ENCODE measurements around the gene FAM3D. TPM values are rescaled to one million over a fixed set of nuclear protein-coding genes. Genes with fewer than 3 reads are reported as not detected.

FAM3D gene
- total RNA-seq, 1 donor from 2014 or later, result not detected

DNA sequence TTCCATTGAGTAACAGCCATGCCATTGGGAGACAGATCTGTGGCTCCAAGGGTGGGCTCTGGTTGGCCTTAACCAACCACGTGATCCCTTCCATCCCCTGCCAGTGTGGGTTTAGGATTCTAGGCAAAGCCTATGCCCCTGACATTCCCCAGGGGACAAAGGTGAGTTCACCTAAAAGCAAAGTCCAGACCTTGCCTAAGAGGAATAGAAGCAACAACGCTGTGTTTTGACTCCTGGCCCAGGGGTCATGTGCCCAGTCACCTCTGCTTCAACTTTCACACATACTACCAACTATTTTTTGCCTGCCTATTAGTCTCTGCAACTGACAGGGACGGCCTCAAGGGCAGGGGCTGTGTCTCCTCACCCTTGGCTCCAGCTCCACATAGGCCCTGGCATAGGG, 42.0 kb downstream of the FAM3D start:
- ATAC-seq (ENCODE audit: low read depth) (no peak), DNase-seq (no peak)
- no peak overlapping the region for H3K4me3 Mint-ChIP-seq
- H3K27me3 Mint-ChIP-seq, result peaks cover 2% of the 10 kb centered on the region
- ChIA-PET CTCF (interaction anchor here (0.7 kb wide), 1 partner anchor 19 kb away, joined by 3 read pairs; no protein-coding TSS in a partner anchor), POLR2A (no interaction called here)
- no peak overlapping the region for H3K27ac Mint-ChIP-seq
- H3K4me1 Mint-ChIP-seq, result no peaks in the 10 kb centered on the region
- intact Hi-C loops (cut with micrococcal nuclease), result no loop called here
- no peaks in the 10 kb centered on the region for H3K36me3 Mint-ChIP-seq (ENCODE audit: low read depth)
- TF ChIP-seq, protein P1, sequence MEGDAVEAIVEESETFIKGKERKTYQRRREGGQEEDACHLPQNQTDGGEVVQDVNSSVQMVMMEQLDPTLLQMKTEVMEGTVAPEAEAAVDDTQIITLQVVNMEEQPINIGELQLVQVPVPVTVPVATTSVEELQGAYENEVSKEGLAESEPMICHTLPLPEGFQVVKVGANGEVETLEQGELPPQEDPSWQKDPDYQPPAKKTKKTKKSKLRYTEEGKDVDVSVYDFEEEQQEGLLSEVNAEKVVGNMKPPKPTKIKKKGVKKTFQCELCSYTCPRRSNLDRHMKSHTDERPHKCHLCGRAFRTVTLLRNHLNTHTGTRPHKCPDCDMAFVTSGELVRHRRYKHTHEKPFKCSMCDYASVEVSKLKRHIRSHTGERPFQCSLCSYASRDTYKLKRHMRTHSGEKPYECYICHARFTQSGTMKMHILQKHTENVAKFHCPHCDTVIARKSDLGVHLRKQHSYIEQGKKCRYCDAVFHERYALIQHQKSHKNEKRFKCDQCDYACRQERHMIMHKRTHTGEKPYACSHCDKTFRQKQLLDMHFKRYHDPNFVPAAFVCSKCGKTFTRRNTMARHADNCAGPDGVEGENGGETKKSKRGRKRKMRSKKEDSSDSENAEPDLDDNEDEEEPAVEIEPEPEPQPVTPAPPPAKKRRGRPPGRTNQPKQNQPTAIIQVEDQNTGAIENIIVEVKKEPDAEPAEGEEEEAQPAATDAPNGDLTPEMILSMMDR (IDR thresholded peaks at IDR 0.05), result no peak
- no peaks in the 10 kb centered on the region for H3K9me3 Mint-ChIP-seq

DNA sequence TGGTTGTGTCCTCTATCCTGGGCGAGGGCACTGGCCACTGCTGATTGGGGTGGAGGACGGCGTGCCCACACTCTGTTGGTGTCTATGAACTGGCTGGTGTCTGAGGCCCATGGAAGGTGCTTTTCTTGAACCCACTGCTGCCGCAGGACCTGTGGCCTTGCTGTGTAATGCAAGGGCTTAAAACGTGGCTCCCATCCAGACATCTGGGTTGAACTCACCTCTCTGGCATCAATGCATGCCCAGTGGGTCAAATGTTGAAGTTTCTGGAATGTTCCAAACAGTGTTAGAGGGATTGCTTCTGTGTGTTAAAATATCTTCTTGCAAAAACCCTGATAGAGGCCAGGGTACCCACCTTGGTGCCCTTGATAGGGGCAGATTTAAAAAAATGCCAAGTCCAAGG, 42.6 kb downstream of the FAM3D start:
- Mint-ChIP-seq H3K27me3 (peaks cover 2% of the 10 kb centered on the region), H3K4me3 (no peak overlapping the region), H3K27ac (no peak overlapping the region), H3K9me3 (no peaks in the 10 kb centered on the region), H3K4me1 (no peaks in the 10 kb centered on the region), H3K36me3 (ENCODE audit: low read depth) (no peaks in the 10 kb centered on the region)
- ATAC-seq (ENCODE audit: low read depth), result no peak
- CTCF ChIA-PET, result interaction anchor here (0.7 to 0.9 kb wide), 2 partner anchors 17 to 20 kb away, joined by 3 to 4 read pairs; no protein-coding TSS in a partner anchor
- no peak for DNase-seq
- POLR2A ChIA-PET, result no interaction called here
- intact Hi-C loops (cut with micrococcal nuclease), result no loop called here
- TF ChIP-seq, protein P1 (IDR thresholded peaks at IDR 0.05), result no peak

DNA sequence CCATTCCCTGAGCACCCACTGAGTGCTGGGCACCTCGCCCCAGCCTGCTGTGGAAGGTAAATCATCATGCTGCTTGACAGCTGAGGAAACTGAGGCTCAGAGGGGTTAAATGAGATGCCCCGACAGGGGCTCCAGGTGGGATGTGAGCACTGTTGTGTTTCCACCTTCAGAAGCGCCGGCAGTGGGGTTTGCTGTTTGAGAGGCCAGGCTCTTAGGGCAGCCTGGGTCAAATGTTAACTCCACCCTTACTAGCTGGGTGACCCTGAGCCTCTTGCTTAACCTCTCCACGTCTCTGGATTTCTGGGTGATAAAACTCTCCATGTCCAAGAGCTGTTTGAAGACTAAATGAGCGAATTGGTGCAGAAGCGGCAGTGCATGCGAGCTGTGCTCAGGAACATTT, 43.1 kb downstream of the FAM3D start:
- H3K9me3 Mint-ChIP-seq, result no peaks in the 10 kb centered on the region
- DNase-seq (no peak), ATAC-seq (ENCODE audit: low read depth) (no peak)
- H3K4me3 Mint-ChIP-seq, result no peak overlapping the region
- no peak overlapping the region for H3K27ac Mint-ChIP-seq
- H3K36me3 Mint-ChIP-seq (ENCODE audit: low read depth), result no peaks in the 10 kb centered on the region
- ChIA-PET POLR2A (no interaction called here), CTCF (interaction anchor here (0.9 kb wide), 1 partner anchor 18 kb away, joined by 4 read pairs; no protein-coding TSS in a partner anchor)
- TF ChIP-seq, protein P1 (IDR thresholded peaks at IDR 0.05), result no peak
- no peaks in the 10 kb centered on the region for H3K4me1 Mint-ChIP-seq
- H3K27me3 Mint-ChIP-seq, result peaks cover 2% of the 10 kb centered on the region
- intact Hi-C loops (cut with micrococcal nuclease), result no loop called here

DNA sequence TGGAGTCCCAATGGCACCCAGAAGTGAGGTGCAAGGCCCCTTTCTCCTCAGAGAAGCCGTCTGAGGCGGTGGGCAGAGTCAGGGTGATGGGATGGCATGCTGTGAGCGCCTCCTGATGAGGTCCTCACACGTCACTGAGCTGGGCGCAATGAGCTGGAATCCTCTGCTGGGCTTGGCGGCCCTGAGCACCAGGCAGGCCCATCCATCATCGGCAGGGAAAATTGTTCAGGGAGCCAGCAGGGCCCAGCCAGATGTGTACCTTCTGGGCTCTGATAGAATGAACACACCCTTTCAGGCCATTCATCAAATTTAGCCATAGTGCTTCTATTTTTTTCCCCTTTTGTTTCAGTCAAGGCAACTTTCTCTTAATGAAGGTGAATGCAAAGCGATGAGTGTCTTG, 43.7 kb downstream of the FAM3D start:
- ChIA-PET POLR2A (no interaction called here), CTCF (no interaction called here)
- no peak for ATAC-seq (ENCODE audit: low read depth)
- H3K4me3 Mint-ChIP-seq, result no peak overlapping the region
- H3K9me3 Mint-ChIP-seq, result no peaks in the 10 kb centered on the region
- H3K36me3 Mint-ChIP-seq (ENCODE audit: low read depth), result no peaks in the 10 kb centered on the region
- no peak for DNase-seq
- H3K4me1 Mint-ChIP-seq, result no peaks in the 10 kb centered on the region
- TF ChIP-seq, protein P1 (IDR thresholded peaks at IDR 0.05), result no peak
- H3K27ac Mint-ChIP-seq, result no peak overlapping the region
- intact Hi-C loops (cut with micrococcal nuclease), result no loop called here
- H3K27me3 Mint-ChIP-seq, result peaks cover 2% of the 10 kb centered on the region

DNA sequence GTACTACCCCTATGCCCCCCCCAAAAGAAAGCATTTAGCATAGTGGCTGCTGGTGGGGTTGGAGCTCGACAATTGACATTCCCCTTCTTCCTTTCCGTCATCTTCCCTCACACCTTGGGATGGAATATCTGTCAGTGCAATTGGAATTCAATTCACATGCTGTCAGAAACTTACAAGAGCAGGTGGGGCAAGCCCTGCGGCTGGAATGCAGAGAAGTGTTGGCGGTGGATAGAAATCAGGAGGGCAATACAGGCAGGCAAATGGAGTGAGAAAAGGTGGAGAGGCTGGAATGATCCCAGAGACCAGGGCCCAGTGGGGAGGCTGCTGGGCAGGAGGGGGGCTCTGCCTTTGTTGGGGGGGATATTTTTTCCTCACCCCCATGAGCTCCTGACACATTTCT, 44.1 kb downstream of the FAM3D start:
- intact Hi-C loops (cut with micrococcal nuclease), result no loop called here
- ChIA-PET POLR2A (no interaction called here), CTCF (no interaction called here)
- Mint-ChIP-seq H3K27me3 (peaks cover 2% of the 10 kb centered on the region), H3K36me3 (ENCODE audit: low read depth) (no peaks in the 10 kb centered on the region), H3K9me3 (no peaks in the 10 kb centered on the region), H3K4me3 (no peak overlapping the region), H3K4me1 (no peaks in the 10 kb centered on the region), H3K27ac (no peak overlapping the region)
- TF ChIP-seq, protein P1 (IDR thresholded peaks at IDR 0.05), result no peak
- ATAC-seq (ENCODE audit: low read depth) (no peak), DNase-seq (no peak)
